H1 (cell line): Measurements from ENCODE around the gene KLF13. TPM values are rescaled to one million over a fixed set of nuclear protein-coding genes. Genes with fewer than 3 reads are reported as not detected.

Source experiments
- polyA plus RNA-seq, 7 experiments: library from polyadenylated mRNA; depleted of rRNA in 3 of 7; stranded (reverse) in 5 of 7; unstranded in 2 of 7; fragments of >200 nt in 5 of 7; fragments of 200-250 nt in 2 of 7; gene quantifications; 1 replicate in 5 of 7; 2 replicates in 1 of 7; 4 replicates in 1 of 7; pipeline versions ENCODE4 v1.2.1 to v1.2.3, GENCODE V29; 2011 to 2013; ENCODE audit warnings: missing spikeins in 2 of 7, mixed read lengths in 2 of 7
- total RNA-seq: library from RNA; stranded (reverse); fragmentation: NEBNext Ultra II Directional; extraction: Animal tissue kit (Norgen Biotek cat#: 25700); gene quantifications from 2 replicates; pipeline ENCODE4 v1.2.1, GENCODE V29; 2021
- TF ChIP-seq, protein P1 (sequence below): IDR thresholded peaks from 2 replicates; pipeline ENCODE4 v1.6.1; 2012; ENCODE audit warnings: low read length, inconsistent platforms

Gene KLF13
- total and polyA plus RNA-seq, 2 of the 8 experiments (the other 6 are each of a cell fraction or from before 2014, with no cell fraction given): 18.3 to 33.4 TPM

DNA sequence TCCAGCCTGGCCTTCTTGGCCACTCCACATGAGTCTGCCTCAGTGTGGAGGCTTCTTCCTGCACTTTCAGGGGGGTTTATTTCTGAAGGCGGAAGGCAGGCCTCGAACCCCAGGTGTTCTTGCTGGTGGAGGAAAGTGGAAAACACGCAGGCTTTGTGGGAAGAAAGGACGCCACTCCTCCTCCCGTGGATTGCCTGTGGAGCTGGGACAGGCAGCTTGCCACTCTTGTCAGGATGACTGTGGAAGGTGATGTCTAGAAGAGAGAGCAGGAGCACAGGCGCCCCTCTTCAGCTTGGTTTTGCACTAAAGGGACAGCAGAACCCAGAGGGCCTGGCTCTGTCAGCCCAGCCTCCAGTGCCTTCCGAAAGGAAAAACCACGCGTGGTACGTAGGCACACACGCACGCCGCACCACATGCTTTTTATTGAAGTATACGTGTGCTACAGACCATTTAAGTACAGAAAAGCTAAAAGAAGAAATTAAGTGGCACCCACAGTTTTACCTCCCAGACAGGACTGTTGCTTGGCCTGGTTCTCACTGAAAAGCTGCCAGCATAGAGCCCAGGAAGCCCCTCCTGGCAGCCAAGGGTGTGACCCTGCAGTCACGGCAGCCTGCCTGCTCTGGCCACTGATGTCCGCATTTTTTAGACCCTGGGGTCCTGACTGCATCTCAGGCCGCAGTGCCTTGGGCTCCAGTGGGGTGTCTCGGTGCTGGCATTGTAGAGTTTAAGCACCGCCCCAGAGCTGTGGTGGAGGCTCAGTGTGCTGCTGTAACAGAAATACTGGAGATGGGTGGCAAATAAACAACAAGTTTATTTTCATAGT is 21.6 kb downstream of the KLF13 start (continued):
- TF ChIP-seq, protein P1, sequence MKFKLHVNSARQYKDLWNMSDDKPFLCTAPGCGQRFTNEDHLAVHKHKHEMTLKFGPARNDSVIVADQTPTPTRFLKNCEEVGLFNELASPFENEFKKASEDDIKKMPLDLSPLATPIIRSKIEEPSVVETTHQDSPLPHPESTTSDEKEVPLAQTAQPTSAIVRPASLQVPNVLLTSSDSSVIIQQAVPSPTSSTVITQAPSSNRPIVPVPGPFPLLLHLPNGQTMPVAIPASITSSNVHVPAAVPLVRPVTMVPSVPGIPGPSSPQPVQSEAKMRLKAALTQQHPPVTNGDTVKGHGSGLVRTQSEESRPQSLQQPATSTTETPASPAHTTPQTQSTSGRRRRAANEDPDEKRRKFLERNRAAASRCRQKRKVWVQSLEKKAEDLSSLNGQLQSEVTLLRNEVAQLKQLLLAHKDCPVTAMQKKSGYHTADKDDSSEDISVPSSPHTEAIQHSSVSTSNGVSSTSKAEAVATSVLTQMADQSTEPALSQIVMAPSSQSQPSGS: no peak
